ENCODE results near the gene JAZF1.

DNA sequence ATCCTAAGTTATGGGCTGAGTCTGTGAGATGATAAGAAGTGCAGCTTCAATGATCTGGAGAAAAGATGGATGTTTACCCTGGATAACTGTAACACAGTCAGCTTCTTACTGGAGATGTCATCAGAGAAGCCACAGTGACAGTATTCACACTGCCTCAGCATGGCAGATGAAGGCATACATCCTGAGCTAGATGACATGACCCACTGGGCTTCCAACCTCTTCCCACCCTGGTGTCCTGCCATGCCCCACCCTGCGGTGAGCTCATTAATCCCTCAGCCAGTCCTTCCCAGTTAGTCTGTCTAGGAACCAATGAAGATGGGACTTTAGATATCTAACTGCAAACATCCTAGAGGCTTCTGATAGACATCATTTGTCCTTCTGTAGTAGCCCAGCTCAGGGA, 226.8 kb downstream of the JAZF1 start:
- TF ChIP-seq, protein P1, sequence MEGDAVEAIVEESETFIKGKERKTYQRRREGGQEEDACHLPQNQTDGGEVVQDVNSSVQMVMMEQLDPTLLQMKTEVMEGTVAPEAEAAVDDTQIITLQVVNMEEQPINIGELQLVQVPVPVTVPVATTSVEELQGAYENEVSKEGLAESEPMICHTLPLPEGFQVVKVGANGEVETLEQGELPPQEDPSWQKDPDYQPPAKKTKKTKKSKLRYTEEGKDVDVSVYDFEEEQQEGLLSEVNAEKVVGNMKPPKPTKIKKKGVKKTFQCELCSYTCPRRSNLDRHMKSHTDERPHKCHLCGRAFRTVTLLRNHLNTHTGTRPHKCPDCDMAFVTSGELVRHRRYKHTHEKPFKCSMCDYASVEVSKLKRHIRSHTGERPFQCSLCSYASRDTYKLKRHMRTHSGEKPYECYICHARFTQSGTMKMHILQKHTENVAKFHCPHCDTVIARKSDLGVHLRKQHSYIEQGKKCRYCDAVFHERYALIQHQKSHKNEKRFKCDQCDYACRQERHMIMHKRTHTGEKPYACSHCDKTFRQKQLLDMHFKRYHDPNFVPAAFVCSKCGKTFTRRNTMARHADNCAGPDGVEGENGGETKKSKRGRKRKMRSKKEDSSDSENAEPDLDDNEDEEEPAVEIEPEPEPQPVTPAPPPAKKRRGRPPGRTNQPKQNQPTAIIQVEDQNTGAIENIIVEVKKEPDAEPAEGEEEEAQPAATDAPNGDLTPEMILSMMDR (IDR thresholded peaks at IDR 0.05) = no peak
- TF ChIP-seq POLR2A (IDR thresholded peaks at IDR 0.05; ENCODE audit: low read depth) = no peak
- no peak for TF ChIP-seq POLR2AphosphoS5 (IDR thresholded peaks at IDR 0.05)
- no peak for TF ChIP-seq EP300 (IDR thresholded peaks at IDR 0.05)
